Measurements from ENCODE around the gene PLN.

Gene PLN

DNA sequence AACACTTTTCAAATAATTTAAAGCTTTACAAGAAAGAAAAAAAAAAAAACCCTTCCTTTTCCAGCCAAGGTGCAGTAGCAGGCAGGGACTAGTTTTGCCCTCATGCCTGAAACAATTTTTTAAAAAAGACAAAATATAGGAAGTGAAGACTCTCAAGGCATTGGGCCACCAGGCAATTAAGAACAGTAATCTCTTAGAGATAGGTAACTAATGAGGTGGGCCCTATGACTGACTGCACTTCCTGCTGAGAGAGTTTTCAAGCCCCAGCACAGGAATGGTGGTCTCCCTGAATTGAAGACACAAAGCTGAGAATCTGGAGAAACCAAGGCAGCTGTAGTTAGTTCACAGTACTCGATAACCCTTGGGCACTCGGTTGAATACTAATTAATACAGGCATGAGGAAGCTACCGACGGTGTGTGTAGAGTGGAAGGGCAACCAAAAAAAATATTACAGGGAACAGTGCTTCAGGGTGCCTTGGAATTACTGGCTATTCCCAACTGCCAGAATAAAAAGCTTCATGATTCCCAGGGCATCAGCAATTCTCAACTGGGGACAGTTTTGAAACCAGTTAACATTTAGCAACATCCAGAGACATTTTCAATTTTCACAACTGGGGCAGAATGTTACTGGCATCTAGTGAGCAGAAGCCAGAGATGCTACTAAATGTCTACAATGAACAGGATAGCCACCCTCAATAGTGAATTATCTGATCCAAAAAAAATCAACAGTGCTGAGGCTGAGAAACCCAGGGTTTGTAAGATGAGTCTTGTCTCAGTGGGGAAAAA, 36.0 kb upstream of the PLN start:
- H3K4me3 ChIP-seq (ENCODE audit: low read length in 2 of 2) = no peak overlapping the region
- H3K9me3 ChIP-seq (ENCODE audit: control insufficient read depth in 2 of 2, low read length in 2 of 2) = no peaks in the 10 kb centered on the region
- H3K9ac ChIP-seq (ENCODE audit: low read length in 2 of 2) = no peak overlapping the region
- no peaks in the 10 kb centered on the region for H3K4me1 ChIP-seq (ENCODE audit: control insufficient read depth, insufficient read depth, low read length)
- H3K27ac ChIP-seq (ENCODE audit: low read length) = no peak overlapping the region
- no peaks in the 10 kb centered on the region for H3K27me3 ChIP-seq (ENCODE audit: control insufficient read depth in 1 of 2, insufficient read depth in 2 of 2, low read length in 2 of 2)
- no peaks in the 10 kb centered on the region for H3K36me3 ChIP-seq (ENCODE audit: control insufficient read depth in 2 of 2, insufficient read depth in 2 of 2, low read length in 2 of 2)

DNA sequence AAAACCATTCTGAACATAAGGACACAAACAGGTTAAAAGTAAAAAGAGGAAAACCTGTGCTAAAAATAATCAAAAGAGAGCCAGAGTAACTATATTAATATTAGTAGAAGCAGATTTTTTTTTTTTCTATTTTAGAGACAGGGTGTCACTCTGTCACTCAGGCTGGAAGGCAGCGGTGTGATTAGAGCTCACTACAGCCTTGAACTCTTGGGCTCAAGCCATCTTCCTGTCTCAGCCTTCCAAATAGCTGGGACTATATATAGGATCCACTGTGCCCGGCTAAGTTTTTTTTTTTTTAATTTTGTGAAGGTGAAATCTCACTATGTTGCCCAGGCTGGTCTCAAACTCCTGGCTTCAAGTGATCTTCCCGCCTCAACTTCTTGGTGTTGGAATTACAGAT, 33.4 kb upstream of the PLN start:
- no peak overlapping the region for H3K27ac ChIP-seq (ENCODE audit: low read length)
- no peaks in the 10 kb centered on the region for H3K27me3 ChIP-seq (ENCODE audit: control insufficient read depth in 1 of 2, insufficient read depth in 2 of 2, low read length in 2 of 2)
- no peak overlapping the region for H3K4me3 ChIP-seq (ENCODE audit: low read length in 2 of 2)
- no peaks in the 10 kb centered on the region for H3K4me1 ChIP-seq (ENCODE audit: control insufficient read depth, insufficient read depth, low read length)
- no peaks in the 10 kb centered on the region for H3K36me3 ChIP-seq (ENCODE audit: control insufficient read depth in 2 of 2, insufficient read depth in 2 of 2, low read length in 2 of 2)
- no peaks in the 10 kb centered on the region for H3K9me3 ChIP-seq (ENCODE audit: control insufficient read depth in 2 of 2, low read length in 2 of 2)
- H3K9ac ChIP-seq (ENCODE audit: low read length in 2 of 2) = no peak overlapping the region

DNA sequence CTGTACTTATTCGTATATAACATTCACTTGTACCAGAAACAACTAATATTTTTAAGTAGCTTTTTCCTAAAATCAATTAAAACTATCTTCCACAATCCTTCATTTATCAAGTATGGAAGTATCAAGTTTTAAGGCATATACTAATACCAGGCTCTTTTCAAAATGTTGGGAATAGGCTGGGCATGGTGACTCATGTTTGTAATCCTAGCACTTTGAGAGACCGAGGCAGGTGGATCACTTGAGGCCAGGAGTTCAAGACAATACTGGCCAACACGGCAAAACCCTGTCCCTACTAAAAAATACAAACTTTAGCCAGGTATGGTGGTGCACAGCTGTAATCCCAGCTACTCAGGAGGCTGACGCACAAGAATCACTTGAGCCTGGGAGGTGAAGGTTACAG, 25.7 kb upstream of the PLN start:
- no peak overlapping the region for H3K27ac ChIP-seq (ENCODE audit: low read length)
- H3K9me3 ChIP-seq (ENCODE audit: control insufficient read depth in 2 of 2, low read length in 2 of 2) = no peaks in the 10 kb centered on the region
- H3K9ac ChIP-seq (ENCODE audit: low read length in 2 of 2) = no peak overlapping the region
- H3K36me3 ChIP-seq (ENCODE audit: control insufficient read depth in 2 of 2, insufficient read depth in 2 of 2, low read length in 2 of 2) = no peaks in the 10 kb centered on the region
- H3K4me3 ChIP-seq (ENCODE audit: low read length in 2 of 2) = no peak overlapping the region
- H3K27me3 ChIP-seq (ENCODE audit: control insufficient read depth in 1 of 2, insufficient read depth in 2 of 2, low read length in 2 of 2) = no peaks in the 10 kb centered on the region
- peaks cover 6% of the 10 kb centered on the region for H3K4me1 ChIP-seq (ENCODE audit: control insufficient read depth, insufficient read depth, low read length)

DNA sequence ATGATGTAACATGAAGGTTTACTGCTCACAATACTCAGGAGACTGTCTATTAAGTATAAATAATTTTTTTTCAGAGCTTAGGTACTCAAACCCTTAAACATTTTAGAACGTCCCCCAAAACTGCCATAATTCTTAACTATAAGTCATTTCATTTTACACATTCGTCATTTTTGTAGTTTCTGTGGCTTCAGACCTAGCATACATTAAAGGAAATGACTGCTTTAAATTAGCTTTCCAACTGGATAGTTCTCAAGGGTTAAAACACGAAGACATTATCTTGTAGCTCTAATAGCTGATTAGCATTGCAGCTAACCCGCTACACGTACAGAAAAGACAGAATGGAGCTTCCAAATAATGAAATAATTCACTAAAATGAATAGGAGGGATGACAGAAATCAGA, 24.9 kb upstream of the PLN start:
- no peaks in the 10 kb centered on the region for H3K27me3 ChIP-seq (ENCODE audit: control insufficient read depth in 1 of 2, insufficient read depth in 2 of 2, low read length in 2 of 2)
- H3K27ac ChIP-seq (ENCODE audit: low read length) = no peak overlapping the region
- no peaks in the 10 kb centered on the region for H3K36me3 ChIP-seq (ENCODE audit: control insufficient read depth in 2 of 2, insufficient read depth in 2 of 2, low read length in 2 of 2)
- no peak overlapping the region for H3K4me3 ChIP-seq (ENCODE audit: low read length in 2 of 2)
- H3K9me3 ChIP-seq (ENCODE audit: control insufficient read depth in 2 of 2, low read length in 2 of 2) = no peaks in the 10 kb centered on the region
- H3K9ac ChIP-seq (ENCODE audit: low read length in 2 of 2) = no peak overlapping the region
- H3K4me1 ChIP-seq (ENCODE audit: control insufficient read depth, insufficient read depth, low read length) = peaks cover 6% of the 10 kb centered on the region

DNA sequence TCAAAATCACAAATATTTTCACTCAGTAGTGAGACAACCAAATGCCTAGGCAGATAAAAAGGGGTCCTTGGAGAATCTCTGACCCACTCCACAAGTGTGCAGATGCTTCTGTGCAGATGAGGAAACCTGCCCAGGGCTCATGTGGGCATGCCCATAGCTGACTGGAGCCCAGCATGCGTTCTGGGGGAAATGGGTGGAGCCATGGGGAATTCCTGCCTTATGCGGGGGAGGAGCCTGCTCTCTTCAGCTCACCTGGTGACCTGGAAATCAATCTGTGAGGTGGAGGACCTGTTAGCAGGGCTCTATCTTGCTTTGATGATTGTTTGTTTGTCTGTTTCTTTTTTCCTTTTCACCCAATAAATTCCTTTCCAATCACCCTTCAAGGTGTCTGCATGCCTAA, 23.4 kb upstream of the PLN start:
- Histone ChIP-seq H3K36me3 (ENCODE audit: control insufficient read depth in 2 of 2, insufficient read depth in 2 of 2, low read length in 2 of 2) (no peaks in the 10 kb centered on the region), H3K27me3 (ENCODE audit: control insufficient read depth in 1 of 2, insufficient read depth in 2 of 2, low read length in 2 of 2) (no peaks in the 10 kb centered on the region), H3K27ac (ENCODE audit: low read length) (no peak overlapping the region), H3K9ac (ENCODE audit: low read length in 2 of 2) (no peak overlapping the region), H3K9me3 (ENCODE audit: control insufficient read depth in 2 of 2, low read length in 2 of 2) (no peaks in the 10 kb centered on the region), H3K4me1 (ENCODE audit: control insufficient read depth, insufficient read depth, low read length) (peaks cover 6% of the 10 kb centered on the region), H3K4me3 (ENCODE audit: low read length in 2 of 2) (no peak overlapping the region)

DNA sequence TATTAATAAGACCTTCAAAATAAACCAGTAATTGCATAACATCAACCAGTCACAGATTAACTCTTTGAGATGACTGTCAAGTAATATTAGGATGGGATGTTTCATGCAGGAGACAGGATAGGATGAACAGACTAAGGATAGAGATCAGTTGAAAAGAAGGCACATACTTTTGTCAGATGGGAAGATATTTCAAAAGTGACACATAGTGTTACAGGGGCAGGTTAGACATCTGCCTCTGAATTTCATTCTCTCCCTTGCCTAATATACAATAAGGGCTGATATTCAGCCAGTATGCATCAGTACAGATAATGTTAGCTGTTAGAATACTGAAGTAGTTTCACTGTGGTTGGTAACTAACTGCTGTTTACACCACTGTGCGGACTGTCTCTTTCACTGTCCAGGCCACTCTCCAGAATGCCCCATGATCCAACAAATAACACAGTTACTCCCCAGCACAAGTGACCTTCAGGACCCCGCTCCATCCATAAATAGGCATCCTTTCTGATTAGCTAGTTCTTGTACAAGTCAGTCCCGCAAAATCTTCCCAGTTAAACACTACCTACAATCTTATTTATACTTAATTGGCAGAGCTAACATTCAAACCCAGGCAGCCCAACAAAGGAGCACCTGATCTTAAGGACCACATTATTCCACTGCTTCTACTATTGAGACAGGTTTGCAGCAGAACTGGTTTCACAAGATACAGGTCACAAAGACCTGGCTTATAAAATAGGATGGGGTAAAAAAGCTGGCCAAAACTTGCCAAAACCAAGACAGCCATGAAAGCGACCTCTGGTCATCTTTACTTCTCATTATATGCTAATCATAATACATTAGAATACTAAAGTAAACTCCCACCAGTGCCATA, 21.9 kb upstream of the PLN start:
- H3K4me1 ChIP-seq (ENCODE audit: control insufficient read depth, insufficient read depth, low read length) = peaks cover 6% of the 10 kb centered on the region
- H3K9me3 ChIP-seq (ENCODE audit: control insufficient read depth in 2 of 2, low read length in 2 of 2) = peaks cover 0 to 3% of the 10 kb centered on the region in 2 donors
- no peaks in the 10 kb centered on the region for H3K27me3 ChIP-seq (ENCODE audit: control insufficient read depth in 1 of 2, insufficient read depth in 2 of 2, low read length in 2 of 2)
- peak overlapping the region in 1 of 2 donors; percentile 16 for H3K4me3 ChIP-seq (ENCODE audit: low read length in 2 of 2)
- H3K9ac ChIP-seq (ENCODE audit: low read length in 2 of 2) = no peak overlapping the region
- no peaks in the 10 kb centered on the region for H3K36me3 ChIP-seq (ENCODE audit: control insufficient read depth in 2 of 2, insufficient read depth in 2 of 2, low read length in 2 of 2)
- peak overlapping the region; percentile 2 for H3K27ac ChIP-seq (ENCODE audit: low read length)

DNA sequence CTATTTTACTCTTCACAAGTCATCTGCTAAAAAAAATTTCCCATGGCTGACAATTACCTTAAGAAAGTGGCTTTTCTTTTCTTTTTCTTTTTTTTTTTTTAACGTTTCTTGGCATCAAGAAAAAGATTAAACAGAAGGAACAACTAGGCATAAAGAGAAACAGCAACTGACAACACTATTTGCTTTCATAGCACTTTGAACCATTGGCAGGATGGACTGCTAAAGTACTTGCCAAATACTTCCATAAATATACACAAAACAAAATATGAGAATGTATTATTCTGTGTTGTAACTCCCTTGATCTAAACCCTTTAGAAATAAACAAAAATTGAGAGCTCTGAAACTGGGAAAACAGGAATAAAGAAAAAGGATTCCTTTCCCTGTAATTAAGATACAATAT, 20.0 kb upstream of the PLN start:
- Histone ChIP-seq H3K9ac (ENCODE audit: low read length in 2 of 2) (no peak overlapping the region), H3K4me3 (ENCODE audit: low read length in 2 of 2) (no peak overlapping the region), H3K27me3 (ENCODE audit: control insufficient read depth in 1 of 2, insufficient read depth in 2 of 2, low read length in 2 of 2) (no peaks in the 10 kb centered on the region), H3K9me3 (ENCODE audit: control insufficient read depth in 2 of 2, low read length in 2 of 2) (peaks cover 0 to 3% of the 10 kb centered on the region in 2 donors), H3K4me1 (ENCODE audit: control insufficient read depth, insufficient read depth, low read length) (peaks cover 6% of the 10 kb centered on the region), H3K36me3 (ENCODE audit: control insufficient read depth in 2 of 2, insufficient read depth in 2 of 2, low read length in 2 of 2) (no peaks in the 10 kb centered on the region), H3K27ac (ENCODE audit: low read length) (no peak overlapping the region)

DNA sequence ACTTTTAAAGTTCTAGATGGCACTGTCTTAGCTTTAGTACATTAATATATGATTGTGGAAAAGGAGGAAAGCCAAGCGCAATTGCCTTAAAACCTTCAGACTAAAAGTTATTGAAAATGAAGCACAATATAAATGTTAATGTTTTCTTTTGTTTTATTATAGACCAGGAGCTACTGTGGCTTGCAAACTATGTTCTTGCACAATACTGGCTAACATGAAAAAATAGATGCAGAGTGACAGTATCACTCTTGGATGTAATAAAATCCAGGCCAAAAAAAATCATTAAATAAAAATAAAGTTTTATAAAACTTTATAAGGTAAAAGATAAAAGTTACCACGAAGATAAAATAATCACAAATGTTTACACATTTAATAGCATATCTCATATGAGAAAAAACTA, 18.3 kb upstream of the PLN start:
- no peaks in the 10 kb centered on the region for H3K27me3 ChIP-seq (ENCODE audit: control insufficient read depth in 1 of 2, insufficient read depth in 2 of 2, low read length in 2 of 2)
- H3K4me3 ChIP-seq (ENCODE audit: low read length in 2 of 2) = no peak overlapping the region
- no peak overlapping the region for H3K27ac ChIP-seq (ENCODE audit: low read length)
- peaks cover 6% of the 10 kb centered on the region for H3K4me1 ChIP-seq (ENCODE audit: control insufficient read depth, insufficient read depth, low read length)
- no peak overlapping the region for H3K9ac ChIP-seq (ENCODE audit: low read length in 2 of 2)
- H3K36me3 ChIP-seq (ENCODE audit: control insufficient read depth in 2 of 2, insufficient read depth in 2 of 2, low read length in 2 of 2) = no peaks in the 10 kb centered on the region
- H3K9me3 ChIP-seq (ENCODE audit: control insufficient read depth in 2 of 2, low read length in 2 of 2) = peaks cover 0 to 3% of the 10 kb centered on the region in 2 donors

DNA sequence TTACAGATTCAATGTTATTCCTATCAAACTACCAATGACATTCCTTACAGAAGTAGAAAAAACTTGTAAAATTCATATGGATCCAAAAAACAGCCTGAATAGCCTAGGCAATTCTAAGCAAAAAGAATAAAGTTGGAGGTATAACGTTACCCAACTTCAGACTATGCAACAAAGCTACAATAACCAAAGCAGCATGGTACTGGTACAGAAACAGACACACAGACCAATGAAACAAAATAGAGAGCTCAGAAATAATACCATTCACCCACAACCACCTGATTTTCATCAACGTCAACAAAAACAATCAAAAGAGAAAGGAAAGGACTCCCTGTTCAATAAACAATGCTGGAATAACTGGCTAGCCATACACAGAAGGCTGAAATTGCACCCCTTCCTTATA, 17.2 kb upstream of the PLN start:
- no peak overlapping the region for H3K9ac ChIP-seq (ENCODE audit: low read length in 2 of 2)
- peaks cover 3% of the 10 kb centered on the region for H3K4me1 ChIP-seq (ENCODE audit: control insufficient read depth, insufficient read depth, low read length)
- no peaks in the 10 kb centered on the region for H3K36me3 ChIP-seq (ENCODE audit: control insufficient read depth in 2 of 2, insufficient read depth in 2 of 2, low read length in 2 of 2)
- H3K4me3 ChIP-seq (ENCODE audit: low read length in 2 of 2) = no peak overlapping the region
- H3K9me3 ChIP-seq (ENCODE audit: control insufficient read depth in 2 of 2, low read length in 2 of 2) = peaks cover 0 to 3% of the 10 kb centered on the region in 2 donors
- H3K27me3 ChIP-seq (ENCODE audit: control insufficient read depth in 1 of 2, insufficient read depth in 2 of 2, low read length in 2 of 2) = no peaks in the 10 kb centered on the region
- no peak overlapping the region for H3K27ac ChIP-seq (ENCODE audit: low read length)

DNA sequence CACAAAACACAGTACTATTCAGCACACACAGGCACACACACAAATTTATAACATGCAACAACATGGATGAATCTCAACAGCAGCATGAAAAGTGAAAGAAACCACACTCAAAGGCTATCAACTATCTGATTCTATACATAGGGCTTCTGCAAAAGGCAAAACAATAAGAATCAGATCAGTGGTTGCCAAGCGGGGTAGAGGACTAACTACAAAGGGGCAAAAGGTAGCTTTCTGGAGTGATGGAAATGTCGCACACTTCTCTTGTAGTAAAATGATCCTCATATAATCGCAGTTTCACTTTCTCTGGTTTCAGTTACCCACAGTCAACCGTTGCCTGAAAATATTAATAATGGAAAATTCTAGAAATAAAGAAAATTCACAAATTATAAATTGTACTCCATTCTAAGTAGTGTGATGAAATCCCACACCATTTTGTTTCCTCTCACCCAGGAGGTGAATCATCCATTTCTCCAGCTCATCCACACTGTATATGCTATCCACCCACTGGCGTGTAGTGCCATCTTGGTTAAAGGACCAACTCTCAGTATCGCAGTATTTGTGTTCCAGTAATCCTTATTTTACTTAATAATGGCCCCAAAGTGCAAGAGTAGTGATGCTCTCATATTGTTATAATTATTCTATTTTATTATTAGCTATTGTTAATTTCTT, 12.8 kb upstream of the PLN start:
- no peaks in the 10 kb centered on the region for H3K4me1 ChIP-seq (ENCODE audit: control insufficient read depth, insufficient read depth, low read length)
- H3K27me3 ChIP-seq (ENCODE audit: control insufficient read depth in 1 of 2, insufficient read depth in 2 of 2, low read length in 2 of 2) = no peaks in the 10 kb centered on the region
- no peak overlapping the region for H3K27ac ChIP-seq (ENCODE audit: low read length)
- H3K4me3 ChIP-seq (ENCODE audit: low read length in 2 of 2) = no peak overlapping the region
- H3K9ac ChIP-seq (ENCODE audit: low read length in 2 of 2) = no peak overlapping the region
- H3K36me3 ChIP-seq (ENCODE audit: control insufficient read depth in 2 of 2, insufficient read depth in 2 of 2, low read length in 2 of 2) = no peaks in the 10 kb centered on the region
- H3K9me3 ChIP-seq (ENCODE audit: control insufficient read depth in 2 of 2, low read length in 2 of 2) = peaks cover 0 to 3% of the 10 kb centered on the region in 2 donors

Data from stomach smooth muscle (tissue), 2 donors.